ENCODE data around the gene NRG3.
"Not testable (repeated sequence)": the region's sequence is repeated elsewhere in the genome, so short reads cannot be mapped to it uniquely, and the experiment has no call there.

The NRG3 gene

GRCh38 chr10:82982110-82982608 lies 1107.2 kb downstream of the NRG3 start:
- TF ChIP-seq CTCF (IDR thresholded peaks at IDR 0.05) = no peak
- no peaks in the 10 kb centered on the region for H3K27me3 ChIP-seq
- intact Hi-C loops (cut with DNase I; ENCODE audit: low total_unique reads) = no loop called here
- H3K4me3 ChIP-seq = no peak overlapping the region
- DNase-seq = no peak
- H3K27ac ChIP-seq = no peak overlapping the region
- H3K36me3 ChIP-seq = no peaks in the 10 kb centered on the region
- no peaks in the 10 kb centered on the region for H3K9me3 ChIP-seq
- peaks cover 0 to 7% (median 2%) of the 10 kb centered on the region in 4 donors for H3K4me1 ChIP-seq

- no peaks in the 10 kb centered on the region for H3K36me3 ChIP-seq
- H3K9me3 ChIP-seq = no peaks in the 10 kb centered on the region
- no peaks in the 10 kb centered on the region for H3K27me3 ChIP-seq
- peaks cover 0 to 7% (median 2%) of the 10 kb centered on the region in 4 donors for H3K4me1 ChIP-seq
- no peak overlapping the region for H3K27ac ChIP-seq
- no peak overlapping the region for H3K4me3 ChIP-seq
- TF ChIP-seq CTCF (IDR thresholded peaks at IDR 0.05) = no peak
- intact Hi-C loops (cut with DNase I; ENCODE audit: low total_unique reads) = no loop called here
- DNase-seq = no peak
Measured at GRCh38 chr10:82986216-82986615, 1111.2 kb downstream of the NRG3 start.

- H3K4me3 ChIP-seq; DNase-seq; H3K9me3 ChIP-seq; H3K4me1 ChIP-seq; H3K36me3 ChIP-seq; intact Hi-C loops (cut with DNase I; ENCODE audit: low total_unique reads); H3K27ac ChIP-seq; H3K27me3 ChIP-seq: not testable (repeated sequence)
Measured at GRCh38 chr10:83006479-83006878, 1131.5 kb downstream of the NRG3 start.

GRCh38 chr10:83007510-83007909 lies 1132.5 kb downstream of the NRG3 start:
- H3K36me3 ChIP-seq = no peaks in the 10 kb centered on the region
- no peak for DNase-seq
- no peaks in the 10 kb centered on the region for H3K9me3 ChIP-seq
- H3K4me3 ChIP-seq = no peak overlapping the region
- TF ChIP-seq CTCF (IDR thresholded peaks at IDR 0.05) = no peak
- intact Hi-C loops (cut with DNase I; ENCODE audit: low total_unique reads) = no loop called here
- H3K4me1 ChIP-seq = no peaks in the 10 kb centered on the region
- H3K27ac ChIP-seq = no peak overlapping the region
- H3K27me3 ChIP-seq = no peaks in the 10 kb centered on the region

GRCh38 chr10:83012866-83013265 lies 1137.9 kb downstream of the NRG3 start:
- H3K27ac ChIP-seq = no peak overlapping the region
- H3K4me1 ChIP-seq = no peaks in the 10 kb centered on the region
- TF ChIP-seq CTCF (IDR thresholded peaks at IDR 0.05) = no peak
- H3K27me3 ChIP-seq = no peaks in the 10 kb centered on the region
- no peaks in the 10 kb centered on the region for H3K9me3 ChIP-seq
- H3K36me3 ChIP-seq = no peaks in the 10 kb centered on the region
- no peak for DNase-seq
- intact Hi-C loops (cut with DNase I; ENCODE audit: low total_unique reads) = no loop called here
- H3K4me3 ChIP-seq = no peak overlapping the region

GRCh38 chr10:83017076-83017867 lies 1142.3 kb downstream of the NRG3 start:
- intact Hi-C loops (cut with DNase I; ENCODE audit: low total_unique reads) = no loop called here
- H3K27ac ChIP-seq = no peak overlapping the region

More at GRCh38 chr10:83017076-83017867, 1142.3 kb downstream of the NRG3 start:
- Histone ChIP-seq H3K9me3 (no peaks in the 10 kb centered on the region), H3K27me3 (no peaks in the 10 kb centered on the region), H3K4me3 (no peak overlapping the region), H3K36me3 (no peaks in the 10 kb centered on the region), H3K4me1 (no peaks in the 10 kb centered on the region)
- DNase-seq = no peak
- no peak for TF ChIP-seq CTCF (IDR thresholded peaks at IDR 0.05)

Measured in tibial artery (tissue), 4 donors.